Uterus (tissue), 2 donors: ENCODE measurements around the gene MTUS2.

Experiments used
- POLR2A ChIP-seq, 2 donors: fragments of 450-650 bp; IDR thresholded peaks; one replicate each; pipeline ENCODE4 v1.6.1; 2016; ENCODE audit warnings: antibody characterized with exemption in 2 of 2, mild to moderate bottlenecking in 1 of 2, moderate library complexity in 1 of 2
- TF ChIP-seq, protein P1 (sequence below), 4 experiments: fragments of 200-600 bp in 2 of 4; fragments of 450-650 bp in 2 of 4; sonication (generic) in 2 of 4; IDR thresholded peaks; one replicate each; pipeline ENCODE4 v1.5.1; 2016 to 2019; ENCODE audit warnings: antibody characterized with exemption in 4 of 4, mild to moderate bottlenecking in 2 of 4, moderate library complexity in 1 of 4

DNA sequence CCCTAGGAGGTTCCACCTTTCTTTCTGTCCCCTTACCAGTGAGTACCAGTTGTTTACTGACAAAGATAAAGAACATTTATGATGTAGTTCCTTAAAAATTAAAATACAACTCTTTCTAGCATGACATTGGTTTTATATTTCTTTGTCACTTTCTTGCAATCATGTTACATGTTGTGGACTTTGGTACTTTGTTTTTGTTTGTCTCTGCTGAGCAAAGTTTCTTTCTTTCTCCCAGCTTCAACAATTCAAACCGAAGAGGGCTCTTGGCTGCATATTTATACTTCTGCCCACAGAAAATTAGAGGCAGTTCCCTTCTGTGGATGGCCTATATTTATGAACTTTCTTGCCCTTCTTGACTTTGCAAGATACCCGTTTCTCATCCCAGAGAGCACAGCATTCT, 201.2 kb downstream of the MTUS2 start:
- no peak for TF ChIP-seq POLR2A (IDR thresholded peaks at IDR 0.05)
- TF ChIP-seq, protein P1, sequence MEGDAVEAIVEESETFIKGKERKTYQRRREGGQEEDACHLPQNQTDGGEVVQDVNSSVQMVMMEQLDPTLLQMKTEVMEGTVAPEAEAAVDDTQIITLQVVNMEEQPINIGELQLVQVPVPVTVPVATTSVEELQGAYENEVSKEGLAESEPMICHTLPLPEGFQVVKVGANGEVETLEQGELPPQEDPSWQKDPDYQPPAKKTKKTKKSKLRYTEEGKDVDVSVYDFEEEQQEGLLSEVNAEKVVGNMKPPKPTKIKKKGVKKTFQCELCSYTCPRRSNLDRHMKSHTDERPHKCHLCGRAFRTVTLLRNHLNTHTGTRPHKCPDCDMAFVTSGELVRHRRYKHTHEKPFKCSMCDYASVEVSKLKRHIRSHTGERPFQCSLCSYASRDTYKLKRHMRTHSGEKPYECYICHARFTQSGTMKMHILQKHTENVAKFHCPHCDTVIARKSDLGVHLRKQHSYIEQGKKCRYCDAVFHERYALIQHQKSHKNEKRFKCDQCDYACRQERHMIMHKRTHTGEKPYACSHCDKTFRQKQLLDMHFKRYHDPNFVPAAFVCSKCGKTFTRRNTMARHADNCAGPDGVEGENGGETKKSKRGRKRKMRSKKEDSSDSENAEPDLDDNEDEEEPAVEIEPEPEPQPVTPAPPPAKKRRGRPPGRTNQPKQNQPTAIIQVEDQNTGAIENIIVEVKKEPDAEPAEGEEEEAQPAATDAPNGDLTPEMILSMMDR (IDR thresholded peaks at IDR 0.05): no peak
